Activated B cell treated with CpG ODN at 0.5 μM for 24 hours (primary cell): ENCODE measurements around the gene SUPT20H. TPM values are rescaled to one million over a fixed set of nuclear protein-coding genes. Genes with fewer than 3 reads are reported as not detected.

Experiments
- ATAC-seq: fragments of 200-7000 bp; cut with Tn5 transposase; one replicate; pipeline ENCODE4 v1.10.0; 2021; ENCODE audit warnings: low read depth, mild to moderate bottlenecking, moderate library complexity
- CTCF ChIA-PET: fragments of 350-600 bp; sonication (Branson Sonifier 250); formaldehyde crosslinking; loops from one replicate; lab custom pipeline; 2021; ENCODE audit warnings: antibody characterized with exemption; lab: Charles Lee
- POLR2A ChIA-PET: fragments of 350-600 bp; sonication (Branson Sonifier 250); formaldehyde crosslinking; loops from one replicate; lab custom pipeline; 2021; ENCODE audit warnings: antibody characterized with exemption; lab: Charles Lee
- DNase-seq: peaks from one replicate; pipeline ENCODE4 v3.0.0; 2022
- H3K27ac Mint-ChIP-seq: one replicate; pipeline ENCODE4 v1.8.0; 2020; ENCODE audit warnings: mixed read lengths
- H3K27me3 Mint-ChIP-seq: one replicate; pipeline ENCODE4 v1.8.0; 2021; ENCODE audit warnings: mixed read lengths
- H3K36me3 Mint-ChIP-seq: one replicate; pipeline ENCODE4 v1.8.0; 2021; ENCODE audit warnings: low read depth, mixed read lengths
- H3K4me1 Mint-ChIP-seq: one replicate; pipeline ENCODE4 v1.8.0; 2021; ENCODE audit warnings: mixed read lengths
- H3K4me3 Mint-ChIP-seq: one replicate; pipeline ENCODE4 v1.8.0; 2020; ENCODE audit warnings: mild to moderate bottlenecking, mixed read lengths
- H3K9me3 Mint-ChIP-seq: one replicate; pipeline ENCODE4 v1.8.0; 2020; ENCODE audit warnings: mixed read lengths
- CTCF ChIP-seq: fragments of 200-600 bp; IDR thresholded peaks from one replicate; pipeline ENCODE4 v1.8.0; 2022; ENCODE audit warnings: antibody characterized with exemption, mild to moderate bottlenecking
- intact Hi-C: fragments of 100-400 bp; cut with micrococcal nuclease; formaldehyde crosslinking; loops from one replicate; pipeline ENCODE4 v1.15.1; 2024
- total RNA-seq: library from RNA; stranded (reverse); gene quantifications from 2 replicates; pipeline ENCODE4 v1.2.3, GENCODE V29; 2022

SUPT20H gene
- total RNA-seq, result 61.9 and 66.6 TPM in 2 replicates

GRCh38 chr13:37058910-37059847 lies at the start of gene SUPT20H:
TSS of gene SUPT20H (minus strand) at chr13:37059688. CDS start at chr13:37051490, 8,198 bp downstream.
- ATAC-seq (peak; percentile 94), DNase-seq (peak; percentile 92)
- TF ChIP-seq CTCF, result no peak
- intact Hi-C loops, result loop anchor here (1.0 to 2.0 kb wide), 5 partner anchors 59 to 1979 kb away; partner anchors contain the start of genes EXOSC8, NHLRC3, PROSER1 and RFXAP
- Mint-ChIP-seq H3K27ac (peak within 1 kb of the TSS; percentile 97), H3K9me3 (no peaks in the 10 kb centered on the region), H3K27me3 (no peaks in the 10 kb centered on the region), H3K4me1 (peaks cover 29% of the 10 kb centered on the region), H3K36me3 (peaks cover 13% of the 10 kb centered on the region), H3K4me3 (peak within 1 kb of the TSS; percentile 96)
- ChIA-PET POLR2A (interaction anchor here (1.0 to 2.4 kb wide), 3 partner anchors 60 to 1979 kb away, joined by 3 to 25 read pairs (median 4); partner anchors contain the start of genes ALG5, EXOSC8, NHLRC3 and PROSER1), CTCF (no interaction called here)

GRCh38 chr13:37109051-37109678 lies 49.7 kb upstream of the SUPT20H start:
- Mint-ChIP-seq H3K4me1 (no peaks in the 10 kb centered on the region), H3K9me3 (no peaks in the 10 kb centered on the region), H3K27me3 (peaks cover 2% of the 10 kb centered on the region), H3K27ac (no peak overlapping the region), H3K36me3 (no peaks in the 10 kb centered on the region), H3K4me3 (no peak overlapping the region)
- POLR2A ChIA-PET, result no interaction called here
- CTCF ChIA-PET, result no interaction called here
- DNase-seq (no peak), ATAC-seq (no peak)
- intact Hi-C loops, result loop anchor here (1.0 kb wide), 1 partner anchor 1763 kb away; no protein-coding TSS in a partner anchor
- TF ChIP-seq CTCF, result no peak

GRCh38 chr13:37107868-37108267 lies 48.4 kb upstream of the SUPT20H start:
- POLR2A ChIA-PET, result no interaction called here
- H3K27me3 Mint-ChIP-seq, result no peaks in the 10 kb centered on the region
- CTCF ChIA-PET, result no interaction called here
- no peaks in the 10 kb centered on the region for H3K36me3 Mint-ChIP-seq
- no peaks in the 10 kb centered on the region for H3K9me3 Mint-ChIP-seq
- no peak overlapping the region for H3K27ac Mint-ChIP-seq
- H3K4me1 Mint-ChIP-seq, result no peaks in the 10 kb centered on the region
- intact Hi-C loops, result no loop called here
- DNase-seq (no peak), ATAC-seq (no peak)
- TF ChIP-seq CTCF, result no peak
- H3K4me3 Mint-ChIP-seq, result no peak overlapping the region

- H3K36me3 Mint-ChIP-seq, result no peaks in the 10 kb centered on the region
- no peak for TF ChIP-seq CTCF
- H3K27ac Mint-ChIP-seq, result no peak overlapping the region
- no peaks in the 10 kb centered on the region for H3K9me3 Mint-ChIP-seq
- no peaks in the 10 kb centered on the region for H3K4me1 Mint-ChIP-seq
- ChIA-PET POLR2A (no interaction called here), CTCF (no interaction called here)
- intact Hi-C loops, result no loop called here
- H3K27me3 Mint-ChIP-seq, result no peaks in the 10 kb centered on the region
- DNase-seq (no peak), ATAC-seq (no peak)
- no peak overlapping the region for H3K4me3 Mint-ChIP-seq
Measured at GRCh38 chr13:37107456-37107855, 48.0 kb upstream of the SUPT20H start.

DNA sequence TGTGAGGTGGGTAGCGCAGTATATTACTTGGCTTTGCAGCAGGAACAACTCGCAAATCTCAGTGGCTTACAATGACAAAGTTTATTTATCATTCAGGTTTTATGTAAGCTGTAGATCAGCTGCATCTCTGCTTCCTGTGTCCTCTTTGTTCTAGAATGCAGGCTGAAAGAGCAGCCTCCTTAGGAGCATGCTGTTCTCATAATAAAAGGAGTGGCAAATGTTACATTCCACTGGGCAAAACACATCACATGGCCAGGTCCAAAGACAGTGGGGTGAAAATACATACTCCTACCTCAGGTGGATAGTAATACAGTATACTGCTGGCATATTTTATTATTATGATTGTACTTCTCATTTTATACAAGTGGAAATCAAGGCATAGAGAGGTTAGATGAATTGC lies 47.2 kb upstream of the SUPT20H start:
- H3K36me3 Mint-ChIP-seq, result no peaks in the 10 kb centered on the region
- ChIA-PET CTCF (no interaction called here), POLR2A (no interaction called here)
- TF ChIP-seq CTCF, result no peak
- ATAC-seq (no peak), DNase-seq (no peak)
- H3K27ac Mint-ChIP-seq, result no peak overlapping the region
- intact Hi-C loops, result no loop called here
- H3K4me3 Mint-ChIP-seq, result no peak overlapping the region
- no peaks in the 10 kb centered on the region for H3K27me3 Mint-ChIP-seq
- no peaks in the 10 kb centered on the region for H3K9me3 Mint-ChIP-seq
- no peaks in the 10 kb centered on the region for H3K4me1 Mint-ChIP-seq
